ENCODE measurements around the gene CTTN.
"Not testable (repeated sequence)": the region's sequence is repeated elsewhere in the genome, so short reads cannot be mapped to it uniquely, and the experiment has no call there.

CTTN gene

GRCh38 chr11:70384566-70385152, 13.7 kb upstream of the CTTN start:
- Histone ChIP-seq H4K20me1 (ENCODE audit: insufficient read depth) (no peaks in the 10 kb centered on the region), H2AFZ (ENCODE audit: low read depth) (no peak overlapping the region), H3K27ac (no peak overlapping the region), H3K4me2 (no peak overlapping the region), H3K4me3 (IDR thresholded peaks at IDR 0.05; ENCODE audit: insufficient read depth, low read depth, low read length) (no peak overlapping the region), H3K79me2 (ENCODE audit: insufficient read depth, low read depth) (no peaks in the 10 kb centered on the region), H3K4me1 (ENCODE audit: low read depth, poor library complexity, severe bottlenecking) (no peaks in the 10 kb centered on the region), H3K27me3 (ENCODE audit: insufficient read depth, low read depth) (no peaks in the 10 kb centered on the region; the same call in 1 of the 2 replicates), H3K9ac (no peak overlapping the region), H3K36me3 (ENCODE audit: insufficient read depth) (no peaks in the 10 kb centered on the region; the same call in 1 of the 2 replicates)
- TF ChIP-seq CTCF (conservative IDR thresholded peaks at IDR 0.05; ENCODE audit: low read depth, low read length) = no peak

- no peak overlapping the region for H3K4me3 ChIP-seq (IDR thresholded peaks at IDR 0.05; ENCODE audit: insufficient read depth, low read depth, low read length)
- H3K36me3 ChIP-seq (ENCODE audit: insufficient read depth) = no peaks in the 10 kb centered on the region; the same call in 1 of the 2 replicates
- no peak for TF ChIP-seq CTCF (conservative IDR thresholded peaks at IDR 0.05; ENCODE audit: low read depth, low read length)
- no peak overlapping the region for H3K4me2 ChIP-seq
- H4K20me1 ChIP-seq (ENCODE audit: insufficient read depth) = no peaks in the 10 kb centered on the region
- H2AFZ ChIP-seq (ENCODE audit: low read depth) = no peak overlapping the region
- no peak overlapping the region for H3K27ac ChIP-seq
- H3K9ac ChIP-seq = no peak overlapping the region
- H3K4me1 ChIP-seq (ENCODE audit: low read depth, poor library complexity, severe bottlenecking) = no peaks in the 10 kb centered on the region
- H3K27me3 ChIP-seq (ENCODE audit: insufficient read depth, low read depth) = no peaks in the 10 kb centered on the region; the same call in 1 of the 2 replicates
- H3K79me2 ChIP-seq (ENCODE audit: insufficient read depth, low read depth) = no peaks in the 10 kb centered on the region
Observed at GRCh38 chr11:70387564-70387963, 10.8 kb upstream of the CTTN start.

GRCh38 chr11:70389201-70389600, 9.1 kb upstream of the CTTN start:
- Histone ChIP-seq H3K4me2 (no peak overlapping the region), H3K79me2 (ENCODE audit: insufficient read depth, low read depth) (no peaks in the 10 kb centered on the region), H3K4me1 (ENCODE audit: low read depth, poor library complexity, severe bottlenecking) (no peaks in the 10 kb centered on the region), H3K27ac (no peak overlapping the region), H3K9ac (no peak overlapping the region), H4K20me1 (ENCODE audit: insufficient read depth) (no peaks in the 10 kb centered on the region), H2AFZ (ENCODE audit: low read depth) (no peak overlapping the region), H3K36me3 (ENCODE audit: insufficient read depth) (no peaks in the 10 kb centered on the region; the same call in 1 of the 2 replicates), H3K4me3 (IDR thresholded peaks at IDR 0.05; ENCODE audit: insufficient read depth, low read depth, low read length) (no peak overlapping the region), H3K27me3 (ENCODE audit: insufficient read depth, low read depth) (no peaks in the 10 kb centered on the region; the same call in 1 of the 2 replicates)
- no peak for TF ChIP-seq CTCF (conservative IDR thresholded peaks at IDR 0.05; ENCODE audit: low read depth, low read length)

GRCh38 chr11:70390882-70391281, 7.4 kb upstream of the CTTN start:
- H3K36me3 ChIP-seq (ENCODE audit: insufficient read depth); H3K79me2 ChIP-seq (ENCODE audit: insufficient read depth, low read depth); H3K27ac ChIP-seq; H3K27me3 ChIP-seq (ENCODE audit: insufficient read depth, low read depth); H3K4me1 ChIP-seq (ENCODE audit: low read depth, poor library complexity, severe bottlenecking); H2AFZ ChIP-seq (ENCODE audit: low read depth); H4K20me1 ChIP-seq (ENCODE audit: insufficient read depth); H3K9ac ChIP-seq; H3K4me2 ChIP-seq; H3K4me3 ChIP-seq (IDR thresholded peaks at IDR 0.05; ENCODE audit: insufficient read depth, low read depth, low read length): not testable (repeated sequence)

GRCh38 chr11:70394211-70394950, 3.9 kb upstream of the CTTN start:
- Histone ChIP-seq H3K9ac (no peak overlapping the region), H3K79me2 (ENCODE audit: insufficient read depth, low read depth) (no peaks in the 10 kb centered on the region), H3K4me3 (IDR thresholded peaks at IDR 0.05; ENCODE audit: insufficient read depth, low read depth, low read length) (no peak overlapping the region), H3K4me2 (no peak overlapping the region), H3K36me3 (ENCODE audit: insufficient read depth) (no peaks in the 10 kb centered on the region), H3K27me3 (ENCODE audit: insufficient read depth, low read depth) (no peaks in the 10 kb centered on the region), H2AFZ (ENCODE audit: low read depth) (no peak overlapping the region), H3K4me1 (ENCODE audit: low read depth, poor library complexity, severe bottlenecking) (peaks cover 8% of the 10 kb centered on the region), H4K20me1 (ENCODE audit: insufficient read depth) (no peaks in the 10 kb centered on the region), H3K27ac (no peak overlapping the region)
- TF ChIP-seq CTCF (conservative IDR thresholded peaks at IDR 0.05; ENCODE audit: low read depth, low read length) = no peak
